IMR-90 (cell line): ENCODE measurements around the gene ELOB.

Experiments used
- BHLHE40 ChIP-seq: fragments of 150-350 bp; IDR thresholded peaks from 2 replicates; pipeline ENCODE4 v1.6.1; 2016; ENCODE audit warnings: mild to moderate bottlenecking, low read depth, low read length
- CEBPB ChIP-seq: IDR thresholded peaks from 2 replicates; pipeline ENCODE4 v1.6.1; 2012; ENCODE audit warnings: low read depth, low read length, improper control_type of control experiment
- ELK1 ChIP-seq: fragments of 150-350 bp; IDR thresholded peaks from 2 replicates; pipeline ENCODE4 v1.6.1; 2016; ENCODE audit warnings: low read depth, mild to moderate bottlenecking, low read length, moderate library complexity, borderline replicate concordance
- FOS ChIP-seq: fragments of 150-350 bp; IDR thresholded peaks from 2 replicates; pipeline ENCODE4 v1.6.1; 2016; ENCODE audit warnings: low read depth, low read length
- MAFK ChIP-seq: IDR thresholded peaks from 2 replicates; pipeline ENCODE4 v1.6.1; 2012; ENCODE audit warnings: low read depth, low read length, improper control_type of control experiment
- MAZ ChIP-seq: IDR thresholded peaks from 2 replicates; pipeline ENCODE4 v1.6.1; 2012; ENCODE audit warnings: low read depth, mild to moderate bottlenecking, low read length, improper control_type of control experiment, moderate library complexity, borderline replicate concordance
- MXI1 ChIP-seq: IDR thresholded peaks from 2 replicates; pipeline ENCODE4 v1.6.1; 2012; ENCODE audit warnings: low read depth, mild to moderate bottlenecking, low read length, moderate library complexity, borderline replicate concordance
- NFE2L2 ChIP-seq: fragments of 150-350 bp; IDR thresholded peaks from 2 replicates; pipeline ENCODE4 v1.6.1; 2016; ENCODE audit warnings: low read depth, mild to moderate bottlenecking, low read length
- POLR2A ChIP-seq: IDR thresholded peaks from 2 replicates; pipeline ENCODE4 v1.6.1; 2012; ENCODE audit warnings: mild to moderate bottlenecking, low read depth, low read length
- RAD21 ChIP-seq: IDR thresholded peaks from 2 replicates; pipeline ENCODE4 v1.6.1; 2012; ENCODE audit warnings: low read length, improper control_type of control experiment
- RCOR1 ChIP-seq: IDR thresholded peaks from 2 replicates; pipeline ENCODE4 v1.6.1; 2012; ENCODE audit warnings: mild to moderate bottlenecking, low read length, improper control_type of control experiment; ENCODE audit not compliant: insufficient replicate concordance
- RFX5 ChIP-seq: IDR thresholded peaks from 2 replicates; pipeline ENCODE4 v1.8.0; 2012; ENCODE audit warnings: low read depth, mild to moderate bottlenecking, low read length, moderate library complexity
- SMC3 ChIP-seq: fragments of 150-350 bp; IDR thresholded peaks from 2 replicates; pipeline ENCODE4 v1.6.1; 2016; ENCODE audit warnings: low read depth, mild to moderate bottlenecking, antibody characterized with exemption, low read length, moderate library complexity
- TF ChIP-seq, protein P1 (sequence below): conservative IDR thresholded peaks from 2 replicates; pipeline ENCODE4 v1.5.1; 2012; ENCODE audit warnings: mild to moderate bottlenecking, low read depth, low read length, improper control_type of control experiment

DNA sequence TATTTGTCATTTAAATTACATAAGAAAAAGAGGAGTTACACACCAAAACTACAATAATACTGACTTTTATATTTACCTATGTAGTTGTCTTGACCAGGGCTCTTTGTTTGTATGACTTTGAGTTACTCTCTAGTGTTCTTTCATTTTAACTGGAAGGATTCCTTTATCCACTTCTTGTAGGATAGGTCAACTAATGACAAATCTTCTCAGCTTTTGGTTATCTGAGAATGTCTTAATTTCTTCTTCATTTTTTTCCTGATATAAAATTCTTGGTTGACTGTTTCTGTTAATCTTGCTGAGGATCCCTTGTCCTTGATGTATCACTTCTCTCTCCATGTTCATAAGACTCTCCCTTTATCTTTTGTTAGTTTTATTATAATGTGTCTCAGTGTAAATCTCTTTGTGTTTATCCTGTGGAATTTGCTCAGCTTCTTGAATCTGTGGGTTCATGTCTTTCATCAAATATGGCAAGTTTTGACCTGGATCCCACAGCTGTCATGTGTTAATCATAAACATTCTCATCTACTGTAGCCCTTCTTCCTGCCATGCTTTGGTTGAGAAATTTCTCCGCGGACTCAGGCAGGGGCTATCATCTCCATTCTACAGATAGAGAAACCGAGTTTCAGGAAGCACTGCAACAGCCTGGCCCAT, 26.6 kb upstream of the ELOB start:
- TF ChIP-seq, protein P1, sequence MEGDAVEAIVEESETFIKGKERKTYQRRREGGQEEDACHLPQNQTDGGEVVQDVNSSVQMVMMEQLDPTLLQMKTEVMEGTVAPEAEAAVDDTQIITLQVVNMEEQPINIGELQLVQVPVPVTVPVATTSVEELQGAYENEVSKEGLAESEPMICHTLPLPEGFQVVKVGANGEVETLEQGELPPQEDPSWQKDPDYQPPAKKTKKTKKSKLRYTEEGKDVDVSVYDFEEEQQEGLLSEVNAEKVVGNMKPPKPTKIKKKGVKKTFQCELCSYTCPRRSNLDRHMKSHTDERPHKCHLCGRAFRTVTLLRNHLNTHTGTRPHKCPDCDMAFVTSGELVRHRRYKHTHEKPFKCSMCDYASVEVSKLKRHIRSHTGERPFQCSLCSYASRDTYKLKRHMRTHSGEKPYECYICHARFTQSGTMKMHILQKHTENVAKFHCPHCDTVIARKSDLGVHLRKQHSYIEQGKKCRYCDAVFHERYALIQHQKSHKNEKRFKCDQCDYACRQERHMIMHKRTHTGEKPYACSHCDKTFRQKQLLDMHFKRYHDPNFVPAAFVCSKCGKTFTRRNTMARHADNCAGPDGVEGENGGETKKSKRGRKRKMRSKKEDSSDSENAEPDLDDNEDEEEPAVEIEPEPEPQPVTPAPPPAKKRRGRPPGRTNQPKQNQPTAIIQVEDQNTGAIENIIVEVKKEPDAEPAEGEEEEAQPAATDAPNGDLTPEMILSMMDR, result no peak
- TF ChIP-seq MAFK (no peak), CEBPB (no peak), ELK1 (no peak), RFX5 (no peak), POLR2A (no peak), RAD21 (no peak), RCOR1 (no peak), NFE2L2 (no peak), MXI1 (no peak), MAZ (no peak), BHLHE40 (no peak), FOS (no peak), SMC3 (no peak)
